Measurements from ENCODE around the gene TMEM225B.

DNA sequence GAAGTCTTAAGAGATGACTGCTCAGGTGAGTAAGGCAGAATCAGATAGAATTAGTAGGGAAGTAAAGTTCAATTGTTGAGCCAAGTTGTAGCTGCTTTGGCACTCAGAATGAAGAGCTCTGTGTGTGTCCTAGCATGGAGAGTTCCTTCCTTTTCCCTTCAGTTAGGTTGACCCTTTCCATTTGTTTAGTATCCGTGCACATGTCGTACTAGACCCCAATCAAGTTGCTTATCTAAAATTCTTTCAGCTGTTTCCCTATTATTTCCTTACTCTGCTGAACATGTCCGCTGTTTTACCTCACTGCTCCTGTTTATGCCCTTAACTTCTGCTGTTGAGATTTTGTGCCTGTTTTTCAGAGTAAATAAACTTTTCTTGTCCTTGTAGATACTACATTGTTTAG is 26.3 kb upstream of the TMEM225B start:
- TF ChIP-seq POLR2A (IDR thresholded peaks at IDR 0.05; ENCODE audit: low read depth, low read length) (no peak), POLR2AphosphoS5 (IDR thresholded peaks at IDR 0.05; ENCODE audit: low read depth, low read length) (no peak)
